GM19351 (cell line): Measurements from ENCODE around the gene SH3GL3.
A peak's percentile ranks its signal among the peaks of the same experiment; 100 is the strongest.

Source experiments
- ATAC-seq: cut with Tn5 transposase; IDR thresholded peaks from one replicate; pipeline ENCODE4 v1.9.1; 2021; ENCODE audit warnings: mild to moderate bottlenecking, moderate library complexity; ENCODE audit not compliant: unreplicated experiment

The SH3GL3 gene

GRCh38 chr15:83503595-83504364, 56.6 kb downstream of the SH3GL3 start:
- no peak for ATAC-seq

GRCh38 chr15:83504365-83504764, 57.2 kb downstream of the SH3GL3 start:
- ATAC-seq: no peak

GRCh38 chr15:83510001-83510400, 62.9 kb downstream of the SH3GL3 start:
- no peak for ATAC-seq

GRCh38 chr15:83512459-83512858, 65.3 kb downstream of the SH3GL3 start:
- no peak for ATAC-seq

- no peak for ATAC-seq
These were observed 67.4 kb downstream of the SH3GL3 start for GRCh38 chr15:83514584-83514983.

GRCh38 chr15:83515164-83515563, 68.0 kb downstream of the SH3GL3 start:
- no peak for ATAC-seq

- no peak for ATAC-seq
These were observed 69.8 kb downstream of the SH3GL3 start for GRCh38 chr15:83516935-83517334.

GRCh38 chr15:83526319-83526718, 79.2 kb downstream of the SH3GL3 start:
- ATAC-seq: no peak

GRCh38 chr15:83533410-83533962, 86.3 kb downstream of the SH3GL3 start:
- no peak for ATAC-seq

GRCh38 chr15:83537606-83538005, 90.5 kb downstream of the SH3GL3 start:
- no peak for ATAC-seq

GRCh38 chr15:83538682-83539081, 91.5 kb downstream of the SH3GL3 start:
- ATAC-seq: no peak

GRCh38 chr15:83545804-83546511, 98.8 kb downstream of the SH3GL3 start:
- ATAC-seq: no peak

GRCh38 chr15:83546512-83546888, 99.4 kb downstream of the SH3GL3 start:
- ATAC-seq: no peak

- ATAC-seq: no peak
These were observed 100.0 kb downstream of the SH3GL3 start for GRCh38 chr15:83547168-83547567.

GRCh38 chr15:83549623-83550022, 102.5 kb downstream of the SH3GL3 start:
- ATAC-seq: no peak

- no peak for ATAC-seq
These were observed 107.4 kb downstream of the SH3GL3 start for GRCh38 chr15:83554558-83554957.

- ATAC-seq: no peak
These were observed 108.2 kb downstream of the SH3GL3 start for GRCh38 chr15:83555383-83555782.

- ATAC-seq: no peak
These were observed 108.9 kb downstream of the SH3GL3 start for GRCh38 chr15:83556068-83556467.

GRCh38 chr15:83556754-83557153, 109.6 kb downstream of the SH3GL3 start:
- ATAC-seq: no peak

- no peak for ATAC-seq
These were observed 111.0 kb downstream of the SH3GL3 start for GRCh38 chr15:83558146-83558545.

- peak; percentile 73 for ATAC-seq
These were observed 112.3 kb downstream of the SH3GL3 start for GRCh38 chr15:83559310-83559966.

GRCh38 chr15:83561661-83562060, 114.5 kb downstream of the SH3GL3 start:
- ATAC-seq: no peak
